ENCODE data around the gene LMOD1.

- TF ChIP-seq POLR2A (IDR thresholded peaks at IDR 0.05), result no peak
- no peak for TF ChIP-seq CTCF (IDR thresholded peaks at IDR 0.05 in 4 of 5, conservative IDR thresholded peaks at IDR 0.05 in 1 of 5)
These were observed 33.5 kb downstream of the LMOD1 start for GRCh38 chr1:201912832-201913231.

Data from gastrocnemius medialis (tissue), 4 donors.